Prostate gland (tissue), 2 donors: Measurements from ENCODE around the gene SEMA4C. TPM values are rescaled to one million over a fixed set of nuclear protein-coding genes. Genes with fewer than 3 reads are reported as not detected.

ENCODE experiments used
- DNase-seq: peaks from one replicate; pipeline ENCODE4 v3.0.0-alpha.2; 2019; ENCODE audit warnings: low spot score
- H3K27ac ChIP-seq, 2 donors: fragments of 200-600 bp; sonication (generic); 2 replicates each; pipeline ENCODE4 v1.5.1; 2017 to 2019
- H3K27me3 ChIP-seq: fragments of 200-600 bp; sonication (generic); replicated peaks from 2 replicates; pipeline ENCODE4 v1.5.1; 2019; ENCODE audit not compliant: insufficient read depth
- H3K36me3 ChIP-seq, 2 donors: fragments of 200-600 bp; sonication (generic); 1 replicate in 1 of 2; 2 replicates in 1 of 2; pipeline versions ENCODE4 v1.5.1 to v1.8.1; 2017 to 2019
- H3K4me1 ChIP-seq: fragments of 200-600 bp; sonication (generic); replicated peaks from 2 replicates; pipeline ENCODE4 v1.5.1; 2019
- H3K4me3 ChIP-seq, 2 donors: fragments of 200-600 bp; sonication (generic); 2 replicates each; pipeline ENCODE4 v1.5.1; 2017 to 2019
- H3K9me3 ChIP-seq: fragments of 200-600 bp; sonication (generic); 2 replicates; pipeline ENCODE4 v1.5.1; 2017
- CTCF ChIP-seq, 4 experiments: fragments of 200-600 bp in 2 of 4; fragments of 450-650 bp in 2 of 4; sonication (generic) in 2 of 4; IDR thresholded peaks; 1 replicate in 3 of 4; 2 replicates in 1 of 4; pipeline ENCODE4 v1.5.1; 2016 to 2019; ENCODE audit warnings: antibody characterized with exemption in 4 of 4, mild to moderate bottlenecking in 2 of 4, moderate library complexity in 2 of 4
- POLR2A ChIP-seq: fragments of 450-650 bp; IDR thresholded peaks from one replicate; pipeline ENCODE4 v1.6.1; 2016; ENCODE audit warnings: antibody characterized with exemption, mild to moderate bottlenecking
- POLR2AphosphoS5 ChIP-seq: sonication (generic); formaldehyde crosslinking; IDR thresholded peaks from one replicate; pipeline ENCODE4 v1.6.1; 2017; ENCODE audit warnings: antibody characterized with exemption
- WGBS: methylation state at CpG from one replicate; pipeline ENCODE4 v1.1.5; 2018; 5-methylcytosine and 5-hydroxymethylcytosine counted together
- intact Hi-C: fragments of 100-400 bp; cut with DNase I; formaldehyde crosslinking; loops from one replicate; pipeline ENCODE4 v1.14.2; 2022
- total RNA-seq, 2 donors: library from RNA; depleted of rRNA; stranded (reverse); fragments of >200 nt; gene quantifications; one replicate each; pipeline ENCODE4 v1.1.0, GENCODE V29; 2016

Gene SEMA4C
- total RNA-seq, 2 donors from 2014 or later, result 35.8 to 45.9 TPM

- Histone ChIP-seq H3K36me3 (no peaks in the 10 kb centered on the region), H3K27me3 (no peaks in the 10 kb centered on the region), H3K9me3 (no peaks in the 10 kb centered on the region), H3K27ac (no peak overlapping the region), H3K4me1 (peaks cover 7% of the 10 kb centered on the region), H3K4me3 (no peak overlapping the region)
- no peak for DNase-seq
- TF ChIP-seq POLR2AphosphoS5 (no peak), POLR2A (no peak), CTCF (IDR thresholded peaks at IDR 0.05) (no peak)
- WGBS, result 68% methylated on average over 22 of the region's 22 CpGs
- intact Hi-C loops, result no loop called here
Observed at GRCh38 chr2:96912346-96913116, 42.7 kb upstream of the SEMA4C start.

GRCh38 chr2:96909611-96910021 is 39.7 kb upstream of the SEMA4C start:
- H3K27me3 ChIP-seq, result no peaks in the 10 kb centered on the region
- no peak for DNase-seq
- no peak overlapping the region for H3K4me3 ChIP-seq
- H3K9me3 ChIP-seq, result no peaks in the 10 kb centered on the region
- WGBS, result 85% methylated on average over 6 of the region's 6 CpGs
- intact Hi-C loops, result no loop called here
- no peak overlapping the region for H3K27ac ChIP-seq
- H3K36me3 ChIP-seq, result no peaks in the 10 kb centered on the region
- TF ChIP-seq POLR2A (no peak), POLR2AphosphoS5 (no peak), CTCF (IDR thresholded peaks at IDR 0.05) (no peak)
- H3K4me1 ChIP-seq, result peaks cover 16% of the 10 kb centered on the region

GRCh38 chr2:96907115-96908041 is 37.5 kb upstream of the SEMA4C start:
- Histone ChIP-seq H3K36me3 (no peaks in the 10 kb centered on the region), H3K4me3 (no peak overlapping the region), H3K9me3 (no peaks in the 10 kb centered on the region), H3K27me3 (no peaks in the 10 kb centered on the region), H3K27ac (peak overlapping the region; percentile 84 to 88), H3K4me1 (peaks cover 16% of the 10 kb centered on the region)
- peak; percentile 84 for DNase-seq
- TF ChIP-seq POLR2A (peak; percentile 20), POLR2AphosphoS5 (peak; percentile 88), CTCF (IDR thresholded peaks at IDR 0.05) (peak in 2 of 4 experiments; percentile 20 to 26)
- 12% methylated on average over 21 of the region's 21 CpGs for WGBS
- intact Hi-C loops, result loop anchor here (1.0 to 2.0 kb wide), 2 partner anchors 38 to 43 kb away; no protein-coding TSS in a partner anchor

- H3K36me3 ChIP-seq, result no peaks in the 10 kb centered on the region
- no peak overlapping the region for H3K4me3 ChIP-seq
- H3K4me1 ChIP-seq, result peaks cover 16% of the 10 kb centered on the region
- intact Hi-C loops, result loop anchor here (1.0 to 2.0 kb wide), 2 partner anchors 37 to 44 kb away; no protein-coding TSS in a partner anchor
- no peaks in the 10 kb centered on the region for H3K9me3 ChIP-seq
- H3K27ac ChIP-seq, result peak overlapping the region; percentile 84 to 88
- no peak for DNase-seq
- TF ChIP-seq POLR2A (no peak), POLR2AphosphoS5 (no peak), CTCF (IDR thresholded peaks at IDR 0.05) (no peak)
- no peaks in the 10 kb centered on the region for H3K27me3 ChIP-seq
- whole genome bisulfite sequencing, result 33% methylated on average over 13 of the region's 13 CpGs
Observed at GRCh38 chr2:96906729-96907114, 36.8 kb upstream of the SEMA4C start.
